ENCODE data around the gene SLC12A2. TPM values are rescaled to one million over a fixed set of nuclear protein-coding genes. Genes with fewer than 3 reads are reported as not detected.

The SLC12A2 gene
- total and polyA plus RNA-seq, 7 donors = 2.8 to 55.9 (median 49.6) TPM

DNA sequence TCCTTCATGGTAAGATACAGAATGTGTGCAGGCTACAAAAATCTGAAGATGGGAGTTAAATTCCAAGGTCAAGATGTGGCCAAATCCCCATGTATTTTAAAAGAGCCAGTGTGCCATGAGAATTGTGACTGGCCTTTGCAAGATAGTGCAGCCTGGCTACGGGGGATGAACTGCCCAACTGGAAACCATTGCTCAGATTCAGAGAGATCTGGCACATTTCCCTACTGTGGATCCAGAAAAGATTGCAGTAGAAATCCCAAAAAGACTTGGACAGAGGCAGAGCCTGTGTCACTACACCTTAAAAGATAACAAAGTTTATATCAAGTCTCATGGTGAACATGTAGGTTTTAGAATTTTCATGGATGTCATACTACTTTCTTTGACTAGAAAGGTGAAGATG is 26.2 kb downstream of the SLC12A2 start:
- TF ChIP-seq, protein P1, sequence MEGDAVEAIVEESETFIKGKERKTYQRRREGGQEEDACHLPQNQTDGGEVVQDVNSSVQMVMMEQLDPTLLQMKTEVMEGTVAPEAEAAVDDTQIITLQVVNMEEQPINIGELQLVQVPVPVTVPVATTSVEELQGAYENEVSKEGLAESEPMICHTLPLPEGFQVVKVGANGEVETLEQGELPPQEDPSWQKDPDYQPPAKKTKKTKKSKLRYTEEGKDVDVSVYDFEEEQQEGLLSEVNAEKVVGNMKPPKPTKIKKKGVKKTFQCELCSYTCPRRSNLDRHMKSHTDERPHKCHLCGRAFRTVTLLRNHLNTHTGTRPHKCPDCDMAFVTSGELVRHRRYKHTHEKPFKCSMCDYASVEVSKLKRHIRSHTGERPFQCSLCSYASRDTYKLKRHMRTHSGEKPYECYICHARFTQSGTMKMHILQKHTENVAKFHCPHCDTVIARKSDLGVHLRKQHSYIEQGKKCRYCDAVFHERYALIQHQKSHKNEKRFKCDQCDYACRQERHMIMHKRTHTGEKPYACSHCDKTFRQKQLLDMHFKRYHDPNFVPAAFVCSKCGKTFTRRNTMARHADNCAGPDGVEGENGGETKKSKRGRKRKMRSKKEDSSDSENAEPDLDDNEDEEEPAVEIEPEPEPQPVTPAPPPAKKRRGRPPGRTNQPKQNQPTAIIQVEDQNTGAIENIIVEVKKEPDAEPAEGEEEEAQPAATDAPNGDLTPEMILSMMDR (IDR thresholded peaks at IDR 0.05) = no peak
- no peak for TF ChIP-seq EP300 (IDR thresholded peaks at IDR 0.05)
- no peak for TF ChIP-seq POLR2AphosphoS5 (IDR thresholded peaks at IDR 0.05)
- TF ChIP-seq POLR2A (IDR thresholded peaks at IDR 0.05) = no peak
- no peak for DNase-seq
- Histone ChIP-seq H3K9me3 (no peaks in the 10 kb centered on the region), H3K27me3 (no peaks in the 10 kb centered on the region), H3K27ac (no peak overlapping the region), H3K4me1 (peaks cover 0 to 22% (median 17%) of the 10 kb centered on the region in 4 donors), H3K36me3 (peaks cover 3 to 21% (median 4%) of the 10 kb centered on the region in 4 donors), H3K4me3 (no peak overlapping the region)
- intact Hi-C loops (cut with DNase I) = no loop called here
- 75 to 81% methylated on average over 1 of the region's 1 CpG for WGBS, 2 donors

DNA sequence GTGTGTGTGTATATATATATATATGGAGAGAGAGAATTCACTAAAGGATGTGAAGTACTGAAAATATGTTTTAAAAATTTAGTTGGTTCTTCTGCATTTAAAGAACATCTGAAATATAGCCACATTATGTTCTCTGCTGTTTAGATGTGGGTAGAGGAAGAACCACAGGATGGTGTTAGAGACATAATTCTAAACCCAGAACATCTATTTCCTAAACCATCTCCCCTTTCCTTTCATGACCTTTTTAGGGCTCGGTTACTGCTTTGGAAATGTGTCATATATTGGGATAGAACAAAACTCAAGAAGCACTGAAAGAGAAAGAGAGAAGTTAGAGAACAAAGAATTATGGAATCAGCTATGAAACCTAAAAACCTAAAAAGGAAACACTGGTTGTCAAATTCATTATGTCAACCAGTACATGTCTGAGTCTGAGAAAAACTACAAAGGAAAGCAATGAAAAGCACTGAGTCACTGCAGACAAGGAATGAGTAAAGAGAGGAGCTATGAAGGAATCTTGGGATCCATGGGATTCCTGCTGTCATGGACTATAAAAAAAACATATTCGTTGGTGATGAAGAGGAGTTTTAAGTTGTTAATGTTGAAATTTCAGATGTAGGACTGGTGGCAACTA is 28.4 kb downstream of the SLC12A2 start:
- intact Hi-C loops (cut with DNase I) = no loop called here
- Histone ChIP-seq H3K4me1 (peaks cover 0 to 8% (median 7%) of the 10 kb centered on the region in 4 donors), H3K27ac (no peak overlapping the region), H3K9me3 (no peaks in the 10 kb centered on the region), H3K27me3 (no peaks in the 10 kb centered on the region), H3K4me3 (no peak overlapping the region), H3K36me3 (peaks cover 9 to 41% (median 14%) of the 10 kb centered on the region in 4 donors)
- TF ChIP-seq POLR2AphosphoS5 (IDR thresholded peaks at IDR 0.05) (no peak), EP300 (IDR thresholded peaks at IDR 0.05) (no peak), POLR2A (IDR thresholded peaks at IDR 0.05) (no peak)
- TF ChIP-seq, protein P1 (IDR thresholded peaks at IDR 0.05) = no peak
- 33 to 59% methylated on average over 2 of the region's 2 CpGs for WGBS, 2 donors
- no peak for DNase-seq

DNA sequence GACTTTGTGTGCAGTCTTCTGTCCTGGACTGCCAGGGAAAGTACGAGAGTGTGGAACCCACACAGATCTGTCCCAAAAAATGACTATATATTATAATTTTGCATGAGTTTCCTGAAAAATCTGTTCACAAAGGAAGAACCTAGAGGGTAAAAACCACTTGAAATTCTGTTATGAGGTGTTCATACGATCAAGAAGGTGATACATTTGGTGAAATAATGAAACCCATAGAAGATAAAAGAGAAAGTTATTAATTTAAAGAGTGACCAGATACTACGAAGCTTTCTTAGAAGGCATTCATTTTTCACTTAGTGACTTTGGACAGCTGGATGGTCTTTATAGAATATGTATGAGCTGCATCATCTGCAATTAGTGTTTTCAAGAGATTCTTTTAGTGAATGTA is 32.9 kb downstream of the SLC12A2 start:
- Histone ChIP-seq H3K4me1 (no peaks in the 10 kb centered on the region), H3K36me3 (peaks cover 9 to 60% (median 16%) of the 10 kb centered on the region in 4 donors), H3K9me3 (no peaks in the 10 kb centered on the region), H3K27me3 (no peaks in the 10 kb centered on the region), H3K27ac (no peak overlapping the region), H3K4me3 (no peak overlapping the region)
- no peak for DNase-seq
- intact Hi-C loops (cut with DNase I) = no loop called here
- WGBS, 2 donors = 87 to 88% methylated on average over 3 of the region's 3 CpGs
- TF ChIP-seq, protein P1 (IDR thresholded peaks at IDR 0.05) = no peak
- TF ChIP-seq POLR2AphosphoS5 (IDR thresholded peaks at IDR 0.05) (no peak), EP300 (IDR thresholded peaks at IDR 0.05) (no peak), POLR2A (IDR thresholded peaks at IDR 0.05) (no peak)

DNA sequence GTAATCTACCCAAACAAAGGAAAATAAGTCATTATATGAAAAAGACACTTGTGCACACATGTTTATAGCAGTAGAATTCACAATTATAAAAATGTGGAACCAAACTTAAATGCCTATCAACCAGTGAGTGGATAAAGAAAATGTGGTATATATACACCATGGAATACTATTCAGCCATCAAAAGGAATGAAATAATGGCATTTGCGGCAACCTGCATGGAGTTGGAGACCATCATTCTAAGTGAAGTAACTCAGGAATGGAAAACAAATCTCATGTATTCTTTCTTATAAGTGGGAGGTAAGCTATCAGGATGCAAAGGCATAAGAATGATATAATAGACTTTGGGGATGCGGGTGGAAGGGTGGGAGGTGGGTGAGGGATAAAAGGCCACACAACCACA is 34.6 kb downstream of the SLC12A2 start:
- no peak for DNase-seq
- Histone ChIP-seq H3K4me3 (no peak overlapping the region), H3K27me3 (no peaks in the 10 kb centered on the region), H3K36me3 (peaks cover 9 to 55% (median 16%) of the 10 kb centered on the region in 4 donors), H3K9me3 (no peaks in the 10 kb centered on the region), H3K4me1 (no peaks in the 10 kb centered on the region), H3K27ac (no peak overlapping the region)
- intact Hi-C loops (cut with DNase I) = no loop called here
- TF ChIP-seq EP300 (IDR thresholded peaks at IDR 0.05) (no peak), POLR2A (IDR thresholded peaks at IDR 0.05) (no peak), POLR2AphosphoS5 (IDR thresholded peaks at IDR 0.05) (no peak)
- TF ChIP-seq, protein P1 (IDR thresholded peaks at IDR 0.05) = no peak
- WGBS, 2 donors = 99 to 100% methylated on average over 2 of the region's 2 CpGs

DNA sequence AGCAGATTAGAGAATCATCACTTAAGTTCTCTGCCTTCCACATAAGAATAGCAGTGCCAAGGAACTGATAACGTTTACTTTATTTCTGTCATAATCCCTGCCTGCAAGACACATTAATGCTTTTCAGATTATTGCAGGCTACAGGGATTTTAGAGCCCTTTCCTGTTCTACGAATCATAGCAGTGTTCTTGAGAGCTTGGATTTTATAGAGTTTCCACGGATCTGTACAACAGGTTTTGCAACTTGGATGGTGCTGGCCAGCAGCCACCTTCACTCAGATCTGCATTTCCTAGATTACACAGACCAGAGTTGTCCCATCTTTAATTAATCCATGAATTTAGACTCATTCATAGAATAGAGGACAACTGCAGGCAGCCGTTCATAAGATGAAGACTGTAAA is 38.1 kb downstream of the SLC12A2 start:
- Histone ChIP-seq H3K36me3 (peaks cover 0 to 22% (median 2%) of the 10 kb centered on the region in 4 donors), H3K9me3 (no peaks in the 10 kb centered on the region), H3K27ac (no peak overlapping the region), H3K27me3 (no peaks in the 10 kb centered on the region), H3K4me3 (no peak overlapping the region), H3K4me1 (no peaks in the 10 kb centered on the region)
- 15 to 64% methylated on average over 4 of the region's 4 CpGs for WGBS, 2 donors
- intact Hi-C loops (cut with DNase I) = no loop called here
- DNase-seq = no peak
- TF ChIP-seq POLR2A (IDR thresholded peaks at IDR 0.05) = no peak
- TF ChIP-seq POLR2AphosphoS5 (IDR thresholded peaks at IDR 0.05) = no peak
- TF ChIP-seq, protein P1 (IDR thresholded peaks at IDR 0.05) = no peak
- TF ChIP-seq EP300 (IDR thresholded peaks at IDR 0.05) = no peak
